ENCODE data around the gene HOXB9.

Gene HOXB9

DNA sequence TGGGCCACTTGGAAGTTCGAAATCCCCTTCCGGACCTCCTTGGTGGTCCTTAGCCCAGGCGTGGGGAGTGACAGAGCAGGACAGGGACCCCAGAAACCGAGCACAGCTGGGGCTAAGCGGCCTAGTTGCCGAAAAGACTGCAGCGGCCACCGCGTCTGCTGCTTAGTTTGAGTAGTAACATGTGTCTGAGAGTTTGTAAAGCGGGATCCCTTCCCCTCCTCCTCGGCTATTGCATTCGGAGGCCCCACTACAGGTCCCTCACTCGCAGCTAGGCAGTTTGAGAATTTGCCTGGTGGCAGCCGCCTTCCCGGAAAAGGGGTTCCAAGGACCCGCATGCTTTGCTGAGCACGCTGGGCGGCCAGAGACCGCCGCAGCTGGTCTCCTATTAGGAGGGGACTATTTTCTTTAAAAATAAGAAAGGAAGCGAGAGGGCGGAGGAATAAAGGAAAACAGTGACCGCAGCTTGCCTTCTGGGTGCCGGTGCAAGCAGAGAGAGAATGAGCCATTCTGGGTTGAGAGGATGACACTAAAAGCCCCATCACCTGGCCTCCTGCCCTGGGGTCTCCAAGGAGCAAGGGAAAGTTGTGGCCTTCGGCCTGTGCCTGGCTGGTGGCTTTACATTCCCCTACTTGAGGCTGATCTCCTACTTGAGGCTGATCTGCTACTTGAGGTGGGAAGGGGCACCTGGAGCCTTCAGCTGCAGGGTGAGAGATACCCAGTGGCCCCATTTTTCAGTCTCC is 31.4 kb downstream of the HOXB9 start:
- no peak for DNase-seq

DNA sequence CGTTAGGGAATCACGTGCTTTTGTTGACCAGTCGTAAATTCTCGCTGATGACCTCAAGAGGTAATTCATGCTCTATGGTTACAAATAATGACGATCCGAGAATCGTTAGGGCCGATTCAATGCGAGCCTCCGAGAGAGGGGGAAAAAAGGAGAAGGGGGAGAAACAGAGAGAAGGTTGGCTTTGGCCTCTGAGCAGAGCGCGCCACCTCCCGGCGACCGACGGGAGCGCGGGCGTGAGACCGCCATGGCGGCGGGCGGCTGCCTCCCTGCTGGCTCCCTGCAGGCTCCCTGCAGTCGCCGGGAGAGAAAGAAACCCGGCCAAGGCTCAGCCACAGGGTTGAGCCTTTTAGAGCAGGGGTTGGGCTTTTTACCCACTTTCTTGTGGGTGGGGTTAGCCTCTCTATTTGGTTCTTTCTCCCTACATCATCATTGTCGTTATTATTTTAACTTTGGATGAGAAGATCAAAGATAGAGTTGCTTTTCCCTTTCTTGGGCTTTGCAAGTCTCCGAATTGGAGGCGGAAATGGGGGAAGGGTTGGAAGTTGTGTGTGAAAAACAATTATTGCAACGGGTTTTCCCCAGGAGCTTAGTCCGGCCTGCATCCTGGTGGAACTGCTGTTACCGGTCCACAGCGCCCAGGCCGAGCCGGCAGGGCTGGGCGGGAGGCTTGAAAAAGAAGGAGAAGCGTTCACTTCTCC is 32.2 kb downstream of the HOXB9 start:
- peak; percentile 46 for DNase-seq

DNA sequence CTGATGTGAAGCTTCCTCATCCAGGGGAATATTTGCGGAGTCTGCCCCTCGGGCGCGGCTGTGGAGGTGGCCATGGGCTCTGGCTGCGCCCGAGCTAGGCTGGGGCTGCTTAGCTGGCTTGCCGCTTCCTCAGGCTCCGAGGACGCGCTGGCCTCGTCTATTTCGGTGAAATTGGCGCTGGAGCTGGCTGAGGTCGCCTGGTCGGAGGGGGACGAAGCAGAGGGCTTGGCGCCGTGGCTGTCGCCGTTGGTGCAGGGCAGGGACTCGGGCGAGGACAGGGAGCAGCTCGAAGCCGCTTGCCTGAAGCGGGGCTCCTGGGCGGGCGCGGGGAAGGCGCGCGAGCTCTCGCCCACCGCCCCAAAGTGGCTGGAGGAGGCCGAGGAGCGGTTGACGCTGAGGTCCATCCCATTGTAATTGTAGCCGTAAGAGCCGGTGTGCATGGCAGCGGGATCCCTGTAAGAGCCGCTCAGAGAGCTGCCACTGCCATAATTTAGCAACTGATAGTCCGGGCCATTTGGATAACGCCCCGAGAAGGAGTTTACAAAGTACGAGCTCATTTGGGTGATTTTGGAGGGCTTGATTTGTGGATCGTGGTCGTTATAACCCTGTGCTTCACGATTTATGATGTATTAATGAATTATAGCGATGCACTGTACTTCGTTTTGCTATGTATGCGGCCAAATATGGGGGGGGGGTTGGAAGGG is 32.9 kb downstream of the HOXB9 start, which contains the start of gene HOXB5:
HOXB5 (minus strand) TSS at position 654 of the 704 bp plus-strand sequence; CDS start at position 557, 97 bp downstream.
- DNase-seq: no peak

DNA sequence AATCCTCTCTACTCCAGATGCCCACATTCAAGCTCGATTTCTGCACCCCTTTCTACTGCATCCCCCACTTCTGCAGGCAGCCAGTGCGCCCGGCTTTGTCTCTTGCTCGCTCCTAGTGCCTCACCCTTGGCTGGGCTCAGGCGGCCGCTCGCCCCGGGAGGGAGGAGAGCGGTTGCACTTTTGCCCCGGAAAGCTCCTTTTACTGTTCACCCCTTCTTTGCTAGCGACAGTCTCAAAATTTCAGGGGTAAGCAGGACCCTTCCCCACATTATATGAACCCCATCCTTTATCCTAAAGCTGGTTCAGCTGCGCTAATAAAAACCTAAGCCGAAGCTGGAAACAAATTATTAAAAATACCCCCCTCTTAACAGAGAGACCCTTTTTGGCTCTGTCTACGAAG is 33.6 kb downstream of the HOXB9 start:
- no peak for DNase-seq

DNA sequence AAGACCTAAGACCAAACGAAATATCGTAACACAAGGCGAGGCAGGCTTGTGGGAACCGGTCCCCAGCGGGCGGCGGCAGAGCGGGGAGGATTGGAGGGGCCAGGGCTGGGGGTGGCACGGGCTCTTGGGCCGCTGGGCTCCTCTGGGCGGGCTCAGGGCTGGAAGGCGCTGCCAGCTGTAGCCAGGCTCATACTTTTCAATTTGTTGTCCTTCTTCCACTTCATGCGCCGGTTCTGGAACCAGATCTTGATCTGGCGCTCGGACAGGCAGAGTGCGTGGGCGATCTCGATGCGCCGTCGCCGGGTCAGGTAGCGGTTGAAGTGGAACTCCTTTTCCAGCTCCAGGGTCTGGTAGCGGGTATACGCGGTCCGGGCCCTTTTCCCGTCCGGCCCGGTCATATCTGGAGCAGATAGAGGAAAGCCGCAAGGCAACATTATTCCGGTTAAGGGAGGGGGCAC is 34.1 kb downstream of the HOXB9 start:
- DNase-seq: no peak

DNA sequence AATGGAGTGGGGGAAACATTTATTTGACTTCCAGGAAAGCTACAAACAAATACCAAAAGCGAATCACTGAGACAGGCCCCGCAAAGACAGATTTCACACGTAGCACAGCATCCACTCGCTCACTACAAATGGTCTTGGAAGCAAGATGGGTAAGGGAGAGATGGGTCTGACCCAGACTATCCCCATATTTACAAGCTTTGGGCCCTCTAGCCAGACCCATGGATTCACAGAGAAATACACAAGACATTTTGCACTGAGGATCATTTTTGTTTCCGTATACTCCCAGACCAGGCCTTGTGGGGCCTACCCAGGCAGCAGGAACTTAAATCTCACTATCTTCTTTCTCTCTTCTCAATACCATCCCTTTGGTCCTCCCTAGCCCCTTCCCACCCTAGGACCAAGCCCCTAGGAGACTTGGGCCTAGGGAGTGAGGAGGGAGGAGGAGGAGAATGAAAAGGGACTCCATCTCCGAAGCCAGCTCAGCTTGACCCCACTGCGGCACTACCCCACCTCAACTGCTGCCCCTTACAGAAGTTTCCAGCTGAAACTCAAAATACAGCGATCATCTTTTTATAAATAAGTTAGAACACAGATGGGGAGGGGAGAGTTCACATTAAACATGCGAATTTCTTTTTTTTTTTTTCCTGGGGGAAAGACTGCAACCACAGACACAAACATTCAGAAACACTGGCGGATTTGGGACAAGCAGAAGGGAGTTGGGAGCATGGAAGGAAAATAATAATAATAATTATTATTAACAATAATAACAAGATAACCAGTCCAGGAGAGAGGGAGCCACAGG is 34.7 kb downstream of the HOXB9 start:
- no peak for DNase-seq

DNA sequence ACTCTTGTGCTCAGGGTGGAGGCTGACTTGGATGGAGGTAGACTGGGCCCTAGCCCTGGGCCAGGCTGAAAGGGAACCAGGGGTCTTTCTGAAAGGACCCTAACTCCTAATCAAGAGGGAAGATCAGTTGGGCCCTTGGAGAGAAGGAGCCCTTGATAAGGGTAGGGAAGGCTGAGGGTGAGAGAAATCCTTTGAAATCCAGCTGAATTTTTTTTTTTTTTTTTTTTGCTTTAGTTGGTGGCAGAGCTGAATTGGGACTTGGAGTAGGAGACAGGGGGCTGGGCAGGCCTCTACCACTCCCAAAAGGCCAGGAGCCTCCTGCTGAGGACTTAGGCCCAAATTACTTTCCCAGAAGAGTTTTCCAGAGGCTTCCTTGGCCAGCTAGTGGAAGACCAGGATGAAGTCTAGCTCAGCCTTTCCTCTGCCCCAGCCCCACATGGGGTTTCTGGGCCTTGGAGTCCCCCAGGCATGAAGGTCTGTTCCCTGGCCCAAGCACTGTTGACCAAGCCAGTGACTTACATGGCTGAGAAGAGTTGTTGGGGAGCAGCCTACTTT is 35.5 kb downstream of the HOXB9 start:
- no peak for DNase-seq

DNA sequence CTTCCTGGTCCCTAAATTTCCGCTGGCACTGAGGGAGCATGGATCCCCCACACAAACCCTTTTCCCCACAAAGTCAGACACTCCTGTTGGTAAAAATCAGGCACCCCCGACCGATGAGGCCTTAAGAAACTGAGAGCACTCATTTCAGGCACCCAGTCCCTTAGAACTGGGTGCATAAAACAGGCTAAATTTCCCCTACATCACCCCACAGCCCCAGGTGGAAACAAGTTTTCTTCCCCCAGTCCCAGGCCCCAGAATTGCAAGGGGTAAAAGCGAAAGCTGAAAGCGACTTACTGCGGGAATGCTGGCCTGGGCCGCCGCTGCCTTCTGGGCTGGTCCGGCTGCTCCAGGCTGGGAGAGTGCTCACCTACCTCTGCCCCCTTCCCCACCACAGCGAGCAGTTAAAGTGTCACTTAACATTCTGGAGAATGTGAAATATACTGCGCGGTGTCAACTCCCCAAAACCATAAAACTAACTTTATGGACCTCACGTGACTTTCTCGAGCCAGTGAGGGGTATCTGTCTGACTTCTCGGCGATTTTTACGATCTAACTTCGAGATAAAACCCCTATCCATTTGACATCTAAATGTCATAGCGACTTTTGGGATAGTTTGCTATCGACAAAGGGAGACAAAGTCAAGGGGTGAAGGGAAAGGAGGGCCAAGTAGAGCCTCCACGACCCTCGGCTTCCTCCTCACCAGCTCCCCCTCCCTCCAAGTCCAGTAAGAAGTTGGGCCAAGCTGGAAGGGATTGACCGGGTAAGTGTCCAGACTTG is 36.1 kb downstream of the HOXB9 start, which contains the start of gene HOXB3:
HOXB3 (minus strand) TSS at position 411 of the 776 bp plus-strand sequence. CDS start 37,767 bp downstream, outside the sequence.
- no peak for DNase-seq

DNA sequence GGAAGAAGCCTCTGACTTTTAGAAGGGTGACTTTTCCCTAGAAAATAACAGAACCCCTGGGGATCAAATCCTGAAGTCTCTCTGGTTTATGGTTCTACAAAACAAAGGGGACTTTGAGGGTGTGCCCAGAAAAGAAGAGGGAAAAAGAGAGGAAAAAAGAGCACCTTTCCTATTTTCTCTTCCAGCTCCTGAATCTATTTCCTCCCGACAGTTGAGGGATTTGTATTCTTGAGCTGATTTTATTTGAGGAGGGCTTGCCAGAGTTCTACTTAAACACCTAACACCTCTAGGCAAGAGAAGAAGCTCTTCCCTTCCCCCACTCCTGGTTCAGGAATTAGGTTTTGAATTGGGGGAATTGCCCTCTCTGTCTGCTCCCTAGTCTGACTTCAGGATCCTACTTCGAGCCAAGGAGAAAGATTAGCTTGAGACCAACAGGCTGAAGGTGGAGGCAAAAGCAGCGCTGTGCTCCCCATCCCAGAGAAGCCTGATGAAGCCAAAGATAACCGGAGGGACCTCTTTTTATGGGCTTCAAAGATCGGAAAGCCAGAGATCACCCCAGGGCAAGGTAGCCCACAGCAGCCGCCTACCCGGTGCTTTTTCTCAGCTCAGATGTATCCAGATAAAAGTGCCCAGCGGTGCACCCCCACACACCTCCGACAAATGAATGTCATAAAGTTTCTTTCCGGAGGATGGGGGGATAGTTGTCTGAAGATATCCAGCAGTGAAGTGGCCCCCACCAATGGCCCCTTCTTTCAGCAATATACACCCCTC is 36.9 kb downstream of the HOXB9 start:
- no peak for DNase-seq

DNA sequence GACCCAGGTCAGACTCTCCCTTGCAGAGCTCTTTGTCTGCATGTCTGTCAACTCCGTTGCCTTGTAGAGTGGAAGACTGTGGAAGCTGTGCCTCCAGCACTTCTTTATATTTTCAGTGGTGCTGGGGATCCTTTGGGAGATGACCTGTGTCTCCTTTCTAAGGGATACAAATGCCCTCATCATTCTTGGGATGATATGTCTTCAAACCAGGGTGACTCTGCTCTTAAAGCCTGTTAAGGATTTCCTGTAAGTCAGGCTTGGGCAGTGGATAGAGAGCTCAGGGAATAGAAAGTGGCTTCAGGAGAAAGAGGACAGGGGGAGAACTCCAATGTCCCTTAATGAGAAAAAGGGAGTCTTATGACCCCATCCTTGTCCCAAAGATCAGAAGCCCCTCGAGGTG is 37.6 kb downstream of the HOXB9 start:
- DNase-seq: no peak

DNA sequence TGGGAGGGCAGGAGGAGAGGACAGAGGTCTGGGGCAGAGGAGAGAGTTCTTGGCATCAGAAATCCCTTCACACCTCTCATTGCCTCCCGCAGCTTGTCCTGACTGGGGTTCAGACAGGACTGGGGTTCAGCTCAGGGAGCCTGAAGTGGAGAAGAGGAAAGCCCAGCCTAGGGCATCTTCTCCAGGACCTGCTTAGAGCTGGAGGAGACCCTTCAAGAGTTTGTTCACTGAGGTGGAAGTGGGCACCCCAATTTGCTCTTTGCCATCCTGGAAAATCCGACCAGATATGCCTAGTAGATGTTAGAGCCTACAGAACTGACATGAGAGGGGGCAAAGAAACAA is 38.1 kb downstream of the HOXB9 start:
- DNase-seq: no peak

DNA sequence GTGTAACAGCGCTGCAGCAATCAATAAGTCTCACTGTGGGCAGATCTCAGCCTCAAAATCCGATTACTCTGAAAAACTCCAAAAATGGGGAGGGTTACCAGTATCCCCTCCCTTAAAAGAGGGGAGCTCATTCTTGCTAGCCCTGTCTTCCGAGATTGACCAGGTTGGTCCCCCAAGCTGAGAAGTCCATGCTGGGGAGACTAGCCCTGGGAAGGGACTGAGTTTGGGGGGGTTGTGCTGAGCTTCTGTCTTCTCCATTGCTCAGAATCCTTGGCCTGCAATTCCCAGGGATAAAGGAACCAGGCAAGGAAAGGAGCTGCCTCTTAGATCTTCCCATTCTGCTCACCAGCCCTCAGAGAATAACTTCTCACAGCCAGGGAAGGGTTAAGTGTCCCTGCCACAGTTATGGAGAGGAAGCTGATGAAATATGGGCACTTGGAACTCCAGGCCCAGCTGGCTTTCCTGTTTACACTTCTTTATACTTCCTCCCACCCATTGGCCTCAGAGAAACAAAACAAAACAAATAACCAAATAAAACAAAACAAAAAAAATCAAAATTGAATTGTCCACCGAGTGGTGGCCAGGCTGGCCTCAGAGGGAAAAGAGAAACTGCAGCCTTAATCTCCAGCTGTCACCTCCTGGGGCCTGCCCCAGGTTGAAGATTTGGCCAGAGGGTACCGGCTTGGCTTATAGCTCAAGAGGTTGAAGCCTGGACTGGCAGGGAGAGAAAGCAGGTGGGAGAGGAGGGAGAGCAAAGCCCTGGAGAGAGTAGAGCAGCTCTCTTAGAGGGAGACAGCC is 38.7 kb downstream of the HOXB9 start:
- DNase-seq: peak; percentile 29

DNA sequence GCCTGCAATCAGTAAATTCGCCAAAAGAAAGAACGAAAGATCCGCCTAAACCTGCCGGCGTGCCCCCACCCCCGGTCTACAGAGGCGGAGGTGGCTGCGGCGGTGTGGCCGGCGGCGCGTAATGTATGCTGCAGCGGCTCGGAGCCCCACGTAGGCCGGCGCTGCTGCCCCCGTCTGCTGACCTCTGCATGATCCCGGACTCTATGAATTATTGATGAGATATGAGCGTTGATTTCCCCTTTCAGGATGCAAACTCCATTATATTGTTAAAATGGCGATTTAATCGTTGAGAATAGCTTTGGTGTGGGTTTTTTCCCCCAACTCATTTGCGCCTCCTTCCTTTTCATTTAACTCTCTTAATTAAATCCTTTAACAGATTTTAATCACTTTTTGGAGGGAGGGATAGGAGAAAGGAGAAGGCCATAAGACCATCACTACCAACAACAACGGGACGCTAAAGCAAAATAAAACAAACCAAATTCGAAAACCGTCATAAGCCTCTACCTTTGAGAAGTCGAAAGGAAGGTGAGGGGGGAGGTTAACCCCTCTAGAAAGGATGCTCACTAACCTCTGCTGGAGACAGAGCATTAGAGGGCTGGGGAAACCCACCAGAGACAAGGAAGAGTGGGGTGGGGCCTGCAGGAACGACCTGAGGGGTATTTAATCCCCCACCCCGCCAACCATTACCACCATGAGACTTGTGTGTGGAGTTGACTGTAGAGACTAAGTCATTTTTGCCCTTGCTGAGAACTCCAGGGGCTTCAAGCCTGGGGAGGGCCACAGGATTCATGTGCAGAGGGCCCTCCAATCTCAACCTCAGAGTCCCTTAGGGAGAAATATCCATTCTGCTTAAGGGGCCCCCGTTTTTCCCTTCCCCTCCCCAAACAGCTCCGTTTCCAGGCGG is 39.6 kb downstream of the HOXB9 start:
- DNase-seq: no peak

DNA sequence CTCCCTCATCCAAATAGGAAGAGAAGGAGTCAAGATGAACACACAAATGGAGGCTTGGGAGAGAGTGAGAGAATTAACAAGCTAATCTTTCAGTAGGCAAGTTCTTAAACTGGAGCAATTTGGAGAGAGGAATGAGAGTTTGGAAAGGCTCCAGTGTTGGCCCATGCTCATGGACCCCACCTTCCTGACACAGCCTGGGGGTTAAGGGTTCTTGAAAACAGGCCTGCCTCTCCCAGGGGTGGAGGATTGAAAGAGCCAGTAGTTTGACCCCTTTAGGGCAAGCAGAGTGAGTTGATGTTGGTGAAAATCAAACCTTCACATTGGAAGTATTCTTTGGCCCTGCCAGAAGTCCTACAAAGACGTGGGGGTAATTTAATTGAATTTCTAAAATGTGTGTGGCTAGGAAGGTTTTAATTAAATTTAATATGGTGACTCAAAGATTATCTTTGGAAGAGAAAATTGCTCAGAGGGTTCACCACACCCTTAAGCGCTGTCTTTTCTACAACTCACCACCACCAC is 41.9 kb downstream of the HOXB9 start:
- DNase-seq: no peak

DNA sequence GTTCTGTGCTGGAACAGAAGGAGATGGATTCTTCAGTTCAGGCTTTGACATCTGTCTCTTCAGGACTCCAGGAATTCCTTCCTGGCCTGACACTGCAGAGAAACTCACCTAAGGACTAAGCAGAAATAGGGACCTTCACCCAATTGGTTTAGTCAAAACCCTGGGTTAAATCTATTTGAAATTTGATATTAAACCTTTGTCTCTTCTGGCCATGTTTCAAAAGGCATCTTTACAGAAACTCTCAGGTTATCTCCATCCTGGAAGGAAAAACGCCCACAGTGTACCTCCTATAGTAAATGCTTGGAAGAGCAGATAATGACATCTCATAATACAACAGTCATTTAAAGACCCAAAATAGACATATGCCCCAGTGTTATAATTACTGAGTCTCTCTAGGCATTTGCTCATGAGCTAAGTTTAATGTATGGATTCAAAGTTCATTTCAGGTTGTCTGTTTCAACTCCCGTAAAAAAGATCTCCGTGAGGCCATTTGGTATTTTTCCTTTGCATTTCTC is 42.4 kb downstream of the HOXB9 start:
- no peak for DNase-seq

DNA sequence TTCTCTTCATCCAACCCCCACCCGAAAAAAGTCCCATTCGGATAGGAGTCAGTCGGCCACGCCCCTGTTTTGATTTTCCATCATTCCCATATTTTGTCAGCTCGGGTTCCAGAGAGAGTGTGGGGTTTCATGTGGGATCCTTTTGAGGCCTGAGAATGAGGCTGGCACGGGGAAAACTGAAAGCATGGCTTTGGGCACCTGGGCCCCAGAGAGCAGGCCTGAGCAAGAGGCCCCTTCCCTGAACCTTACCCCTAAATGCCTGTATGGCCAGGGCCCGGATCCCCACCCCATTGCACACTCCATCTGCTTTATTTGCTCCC is 43.4 kb downstream of the HOXB9 start:
- no peak for DNase-seq

DNA sequence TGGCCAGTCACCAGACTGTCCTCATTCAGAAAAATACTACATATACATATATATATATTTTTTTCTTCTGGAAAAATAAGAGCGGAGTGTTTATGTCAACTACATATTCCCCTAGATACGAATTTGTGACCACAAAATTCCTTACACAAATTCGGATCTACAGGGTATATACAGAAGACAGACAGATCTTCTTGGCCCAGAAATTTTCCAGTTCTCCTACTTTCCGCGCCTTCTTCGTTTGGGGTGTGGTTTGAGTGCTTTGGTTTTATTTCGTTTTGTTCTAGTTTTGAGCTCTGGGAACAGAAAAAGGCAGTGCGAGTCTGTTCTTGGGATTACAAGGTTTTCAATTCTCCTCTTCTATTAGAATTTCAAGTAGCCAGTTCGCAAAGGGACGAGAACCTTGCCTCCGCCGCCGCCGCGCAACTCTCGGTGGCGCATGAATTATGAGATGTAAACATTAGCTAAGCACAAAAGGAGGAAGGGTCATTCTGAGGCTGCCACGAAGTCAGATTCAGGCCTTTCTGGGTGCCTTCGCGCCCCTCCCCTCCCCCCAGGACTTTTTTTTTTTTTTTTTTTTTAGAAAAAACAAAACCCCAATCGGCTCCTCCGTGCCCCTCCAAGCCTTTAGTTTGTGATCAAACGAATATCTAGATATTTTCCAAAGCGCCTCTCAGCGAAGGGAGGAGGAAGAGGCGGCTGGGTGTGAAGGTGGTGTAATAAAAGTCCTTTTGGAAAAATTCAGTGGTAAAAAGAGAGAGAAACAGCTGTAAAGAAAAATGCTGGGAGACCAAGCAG is 46.2 kb downstream of the HOXB9 start:
- no peak for DNase-seq

DNA sequence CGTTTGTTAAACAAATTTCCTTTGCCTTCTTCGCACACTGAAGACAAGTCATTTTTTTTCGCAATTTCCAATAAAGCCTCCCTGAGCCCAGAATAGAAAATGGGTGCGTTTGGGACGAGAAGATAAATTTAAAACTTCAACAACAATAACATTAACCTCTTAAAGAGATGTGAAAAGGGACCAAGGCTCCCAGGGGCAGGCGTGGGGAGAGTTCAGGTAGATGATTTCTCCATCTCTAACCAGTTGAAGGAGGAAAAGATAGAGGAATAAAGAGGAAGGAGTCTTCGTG is 46.7 kb downstream of the HOXB9 start:
- DNase-seq: no peak
